HepG2 (cell line): Measurements from ENCODE around the gene UBE2D4. TPM values are rescaled to one million over a fixed set of nuclear protein-coding genes. Genes with fewer than 3 reads are reported as not detected.

Source experiments
- ADNP ChIP-seq: sonication (generic); formaldehyde crosslinking; IDR thresholded peaks from 2 replicates; pipeline ENCODE4 v1.4.0; 2020; ENCODE audit warnings: missing genetic modification reagents
- CBX5 ChIP-seq: sonication (generic); formaldehyde crosslinking; IDR thresholded peaks from 2 replicates; pipeline ENCODE4 v1.4.0; 2020; ENCODE audit warnings: missing genetic modification reagents, borderline replicate concordance
- DMAP1 ChIP-seq: IDR thresholded peaks from 2 replicates; pipeline ENCODE4 v1.6.1; 2016
- EHMT2 ChIP-seq: fragments of 200-600 bp; sonication (generic); IDR thresholded peaks from 2 replicates; pipeline ENCODE4 v1.7.0; 2017; ENCODE audit warnings: antibody characterized with exemption, low read depth, low read length, borderline replicate concordance
- ESRRA ChIP-seq: sonication (generic); formaldehyde crosslinking; IDR thresholded peaks from 2 replicates; pipeline ENCODE4 v1.5.1; 2020; ENCODE audit warnings: mild to moderate bottlenecking, low read depth, missing genetic modification reagents
- HNF1B ChIP-seq: sonication (generic); formaldehyde crosslinking; IDR thresholded peaks from 2 replicates; pipeline ENCODE4 v1.5.1; 2020; ENCODE audit warnings: mild to moderate bottlenecking, moderate library complexity, missing genetic modification reagents
- PHF20 ChIP-seq: sonication (generic); formaldehyde crosslinking; IDR thresholded peaks from 2 replicates; pipeline ENCODE4 v1.5.0; 2020; ENCODE audit warnings: mild to moderate bottlenecking, missing genetic modification reagents
- RFXANK ChIP-seq: IDR thresholded peaks from 2 replicates; pipeline ENCODE4 v1.6.1; 2016
- SYNCRIP ChIP-seq: fragments of 200-400 bp; formaldehyde crosslinking; IDR thresholded peaks from 2 replicates; pipeline ENCODE4 v1.6.1; 2018; ENCODE audit warnings: mild to moderate bottlenecking, low read depth, low read length; ENCODE audit not compliant: insufficient read depth
- UBTF ChIP-seq: sonication (generic); formaldehyde crosslinking; IDR thresholded peaks from 2 replicates; pipeline ENCODE4 v1.4.0; 2020; ENCODE audit warnings: mild to moderate bottlenecking, missing genetic modification reagents
- ZBTB20 ChIP-seq: sonication (generic); formaldehyde crosslinking; IDR thresholded peaks from 2 replicates; pipeline ENCODE4 v1.8.1; 2023; ENCODE audit warnings: missing genetic modification reagents, low read depth, mild to moderate bottlenecking, borderline replicate concordance
- ZNF142 ChIP-seq: sonication (generic); formaldehyde crosslinking; IDR thresholded peaks from 2 replicates; pipeline ENCODE4 v1.4.0; 2020; ENCODE audit warnings: missing genetic modification reagents
- ZNF260 ChIP-seq: sonication (generic); formaldehyde crosslinking; IDR thresholded peaks from 2 replicates; pipeline ENCODE4 v1.4.0; 2020; ENCODE audit warnings: missing genetic modification reagents, low read depth, mild to moderate bottlenecking, borderline replicate concordance
- ZNF296 ChIP-seq: sonication (generic); formaldehyde crosslinking; conservative IDR thresholded peaks from 2 replicates; pipeline ENCODE4 v1.5.0; 2020; ENCODE audit warnings: mild to moderate bottlenecking, missing genetic modification reagents
- ZNF331 ChIP-seq: sonication (generic); formaldehyde crosslinking; IDR thresholded peaks from 2 replicates; pipeline ENCODE4 v1.4.0; 2020; ENCODE audit warnings: missing genetic modification reagents
- ZNF335 ChIP-seq: sonication (generic); formaldehyde crosslinking; IDR thresholded peaks from 2 replicates; pipeline ENCODE4 v1.4.0; 2020; ENCODE audit warnings: missing genetic modification reagents
- ZNF430 ChIP-seq: sonication (generic); formaldehyde crosslinking; IDR thresholded peaks from 2 replicates; pipeline ENCODE4 v1.9.0; 2021; ENCODE audit warnings: mild to moderate bottlenecking, missing genetic modification reagents
- ZNF570 ChIP-seq: sonication (generic); formaldehyde crosslinking; IDR thresholded peaks from 2 replicates; pipeline ENCODE4 v1.4.0; 2020; ENCODE audit warnings: mild to moderate bottlenecking, missing genetic modification reagents, borderline replicate concordance
- ZSCAN31 ChIP-seq: sonication (generic); formaldehyde crosslinking; IDR thresholded peaks from 2 replicates; pipeline ENCODE4 v1.5.0; 2020; ENCODE audit warnings: low read depth, mild to moderate bottlenecking, missing genetic modification reagents
- polyA plus RNA-seq, 8 experiments: library from polyadenylated mRNA; depleted of rRNA in 3 of 8; stranded (reverse) in 7 of 8; unstranded in 1 of 8; fragments of >200 nt; fragmentation: Illumina TruSeq in 4 of 8; extraction: Trizol in 4 of 8; gene quantifications; 2 replicates each; pipeline versions ENCODE4 v1.2.1 to v1.2.3, GENCODE V29; 2011 to 2016; ENCODE audit warnings: low read depth in 4 of 8, missing spikeins in 1 of 8, mixed read lengths in 1 of 8; ENCODE audit not compliant: insufficient read depth in 1 of 8
- total RNA-seq, 5 experiments: library from RNA; depleted of rRNA; stranded (reverse); fragments of >200 nt; fragmentation: Illumina TruSeq; extraction: Trizol; gene quantifications; 2 replicates each; pipeline ENCODE4 v1.2.3, GENCODE V29; 2016; ENCODE audit warnings: low read depth in 1 of 5

UBE2D4 gene
- total and polyA plus RNA-seq, 2 of the 13 experiments (the other 11 are each of a cell fraction or from before 2014, with no cell fraction given): 9.9 to 16.0 TPM

GRCh38 chr7:43905209-43905946 is 20.9 kb upstream of the UBE2D4 start (continued):
- TF ChIP-seq ZNF260 (CRISPR knock-in tag) (no peak), PHF20 (peak; percentile 75), ZNF430 (no peak; the same call in 1 of the 2 replicates), ESRRA (CRISPR knock-in tag) (peak; percentile 86), ZNF335 (CRISPR knock-in tag) (no peak), UBTF (peak; percentile 53), EHMT2 (no peak; the same call in 1 of the 2 replicates), ZNF142 (CRISPR knock-in tag) (no peak), HNF1B (CRISPR knock-in tag) (peak; percentile 83; the same call in 1 of the 2 replicates), CBX5 (CRISPR knock-in tag) (peak; percentile 57; the same call in 1 of the 2 replicates), ADNP (CRISPR knock-in tag) (no peak), ZNF570 (CRISPR knock-in tag) (no peak), ZBTB20 (peak; percentile 24; the same call in 1 of the 2 replicates), ZNF331 (CRISPR knock-in tag) (peak; percentile 79), SYNCRIP (no peak), RFXANK (no peak), ZSCAN31 (CRISPR knock-in tag) (0 out of 2 replicates have a peak, but pooled peaks have one; percentile 45), ZNF296 (CRISPR knock-in tag) (peak; percentile 74; the same call in 1 of the 2 replicates), DMAP1 (peak; percentile 74)
